Inflammatory macrophage treated with lipopolysaccharide for 1 hour (primary cell): ENCODE measurements around the gene CLCN6.

ENCODE experiments used
- DNase-seq, 2 donors: peaks; one replicate each; pipeline ENCODE4 v3.0.0-alpha.2; 2020 to 2022

CLCN6 gene

DNA sequence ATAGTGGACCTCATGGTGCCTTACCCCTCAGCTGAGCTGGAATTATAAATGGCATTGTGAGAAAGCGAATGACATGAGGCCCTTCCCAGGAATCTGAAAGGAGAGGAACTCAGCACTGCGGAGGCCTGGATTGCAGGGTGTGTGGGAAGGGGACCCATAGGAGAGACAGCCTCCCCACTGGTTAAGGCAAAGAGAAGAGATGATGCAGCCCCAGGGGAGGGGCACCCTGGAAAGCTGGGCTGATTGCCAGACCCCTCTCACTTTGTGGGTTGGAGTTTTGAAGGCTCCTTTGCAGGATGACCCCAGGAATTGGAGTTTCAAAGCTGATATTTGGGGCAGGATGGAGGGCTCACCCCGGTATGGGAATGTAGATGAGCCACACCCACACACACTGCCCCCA, 50.7 kb downstream of the CLCN6 start:
- no peak for DNase-seq

GRCh38 chr1:11857164-11857851, 51.3 kb downstream of the CLCN6 start:
- no peak for DNase-seq

DNA sequence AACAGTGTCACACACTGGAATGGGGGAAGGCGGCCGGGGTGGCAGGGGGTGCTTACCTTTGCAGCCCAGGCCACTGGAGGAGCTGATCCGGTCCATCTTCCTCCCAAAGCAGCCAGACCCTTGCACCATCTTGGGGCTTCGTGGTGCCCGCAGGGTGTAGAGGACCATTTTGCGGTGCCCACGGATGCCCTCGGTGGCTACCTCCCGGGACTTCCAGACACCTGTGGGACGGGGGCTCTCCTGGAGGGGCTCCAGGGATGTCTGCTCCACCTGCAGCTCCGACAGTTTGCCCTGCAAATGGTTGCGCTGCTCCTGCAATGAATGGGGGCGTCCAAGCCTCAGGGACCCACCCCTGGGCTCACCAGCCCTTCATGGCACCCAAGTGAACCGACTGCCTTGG, 52.2 kb downstream of the CLCN6 start:
- DNase-seq = no peak

GRCh38 chr1:11858613-11858967, 52.6 kb downstream of the CLCN6 start, which contains the start of gene NPPB:
Gene NPPB, minus strand, starts transcription at chr1:11858945. Its CDS starts 112 bp downstream, at chr1:11858833.
- no peak for DNase-seq

DNA sequence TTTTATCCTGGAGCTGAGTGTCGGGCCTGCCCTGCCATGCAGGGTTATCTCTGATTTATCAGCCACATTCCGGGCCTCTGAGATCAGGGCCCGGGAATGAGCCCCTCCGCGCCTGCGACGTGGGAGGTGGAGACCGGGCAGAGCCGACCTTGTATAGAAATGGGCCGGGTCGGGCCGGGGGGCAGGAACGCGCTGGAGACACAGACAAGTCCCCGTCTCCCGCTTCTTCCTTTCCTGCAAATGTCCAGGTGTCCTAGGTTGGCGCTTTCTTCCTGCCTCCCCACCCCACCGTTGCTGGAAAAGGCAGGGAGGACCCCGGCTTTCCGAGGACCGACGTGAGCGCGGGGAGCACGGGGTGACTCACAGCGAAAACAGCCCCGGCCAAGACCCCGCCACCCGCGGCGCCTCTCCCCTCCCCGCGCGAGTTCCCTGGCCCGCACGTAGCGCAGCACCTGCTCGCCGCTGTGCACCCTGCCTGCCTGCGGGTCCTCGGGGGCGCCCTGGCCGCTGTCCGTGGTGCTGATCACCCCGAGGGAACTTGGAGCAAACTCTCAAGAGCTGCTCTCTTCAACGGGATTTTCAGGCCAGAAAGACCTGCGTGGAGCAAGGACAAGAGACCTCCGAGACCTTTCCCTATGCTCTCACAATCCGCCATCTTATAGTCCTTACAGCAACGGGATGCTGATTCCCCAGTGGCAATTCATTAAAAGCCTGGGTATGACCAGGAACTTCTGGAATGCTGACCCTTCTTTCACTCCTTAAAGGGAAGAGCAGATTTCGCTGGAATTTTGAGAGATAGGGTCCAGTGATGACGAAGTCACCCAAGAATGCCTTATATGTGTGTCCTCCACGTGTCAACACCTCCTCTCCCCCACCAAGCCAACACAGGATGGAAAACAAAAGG, 53.2 kb downstream of the CLCN6 start:
- no peak for DNase-seq

DNA sequence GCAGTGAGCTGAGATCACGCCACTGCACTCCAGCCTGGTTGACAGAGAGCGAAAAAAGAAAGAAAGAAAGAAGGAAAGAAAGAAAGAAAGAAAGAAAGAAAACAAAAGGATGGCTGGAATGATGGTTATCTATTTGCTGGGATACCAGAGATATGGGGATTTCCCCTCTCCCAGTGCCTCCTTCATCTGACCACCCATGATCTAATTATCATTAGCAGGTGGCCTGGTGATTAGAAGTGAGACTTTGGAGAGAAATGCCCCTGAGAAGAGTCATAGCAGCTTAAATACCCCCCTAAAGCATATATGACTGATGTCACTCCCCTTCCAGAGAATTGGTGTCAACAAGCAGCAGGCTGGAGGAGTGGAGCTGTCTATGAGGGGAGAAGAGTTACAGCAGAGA, 54.1 kb downstream of the CLCN6 start:
- DNase-seq = no peak

DNA sequence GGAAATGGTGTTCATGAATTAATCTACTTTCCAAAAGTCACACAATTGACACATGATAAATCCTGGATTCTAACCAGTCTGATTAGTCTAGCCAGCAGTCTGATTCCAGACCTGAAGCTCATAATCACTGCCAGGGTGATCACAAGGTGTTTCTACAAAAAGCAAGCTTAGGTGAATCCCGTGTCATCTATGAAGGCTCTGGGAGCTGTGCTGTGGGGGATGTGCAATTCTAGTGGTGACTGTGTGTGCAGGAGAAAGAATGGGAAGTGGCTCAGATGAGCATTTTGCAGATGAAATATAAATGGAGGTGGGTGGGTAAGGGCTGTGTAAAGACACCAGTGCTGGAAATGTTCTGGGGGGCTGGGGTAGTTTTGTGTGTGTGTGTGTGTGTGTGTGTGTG, 54.6 kb downstream of the CLCN6 start:
- no peak for DNase-seq

- no peak for DNase-seq
Measured at GRCh38 chr1:11862890-11863289, 56.9 kb downstream of the CLCN6 start.

- no peak for DNase-seq
Measured at GRCh38 chr1:11868331-11868980, 62.5 kb downstream of the CLCN6 start.

DNA sequence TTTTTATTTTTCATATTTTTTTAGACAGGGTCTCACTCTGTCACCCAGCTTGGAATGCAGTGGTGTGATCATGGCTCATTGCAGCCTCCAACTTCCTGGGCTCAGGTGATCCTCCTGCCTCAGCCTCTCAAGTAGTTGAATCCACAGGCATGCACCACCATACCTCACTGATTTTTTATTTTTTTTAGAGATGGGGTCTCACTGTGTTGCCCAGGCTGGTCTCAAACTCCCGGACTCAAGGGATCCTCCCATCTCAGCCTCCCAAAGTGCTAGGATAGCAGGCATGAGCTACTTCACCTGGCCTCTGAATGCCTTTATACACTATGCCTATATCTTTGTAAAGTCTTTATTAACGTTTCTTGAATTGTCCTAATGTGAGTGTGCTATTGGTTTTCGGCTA, 63.1 kb downstream of the CLCN6 start:
- no peak for DNase-seq

DNA sequence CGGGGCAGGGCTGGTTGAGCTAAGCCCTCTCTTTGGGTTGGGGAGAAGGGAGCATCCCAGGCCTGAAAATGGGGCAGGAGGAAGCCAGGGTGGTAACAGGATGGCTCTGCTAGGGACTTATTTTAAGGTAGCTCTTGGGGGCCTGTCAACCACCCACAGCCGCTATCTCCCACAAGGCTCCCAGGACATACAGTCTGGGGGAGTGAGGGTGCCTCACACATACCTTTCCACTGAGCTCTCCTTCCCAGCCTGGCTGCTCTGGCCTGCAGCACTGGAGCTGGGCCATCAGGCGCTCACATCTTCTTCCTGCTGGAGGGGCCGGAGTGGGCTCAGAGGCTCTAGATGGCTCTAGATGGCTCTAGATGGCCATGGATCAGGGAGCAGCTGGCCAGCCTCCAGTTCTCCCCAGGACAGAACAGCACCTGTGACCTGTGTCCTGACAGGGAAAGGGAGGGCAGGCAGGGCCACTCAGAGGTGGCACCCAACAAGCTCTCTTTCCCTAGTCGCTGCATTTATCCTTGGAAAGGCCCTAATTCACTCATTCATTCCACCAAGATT, 63.7 kb downstream of the CLCN6 start:
- no peak for DNase-seq

DNA sequence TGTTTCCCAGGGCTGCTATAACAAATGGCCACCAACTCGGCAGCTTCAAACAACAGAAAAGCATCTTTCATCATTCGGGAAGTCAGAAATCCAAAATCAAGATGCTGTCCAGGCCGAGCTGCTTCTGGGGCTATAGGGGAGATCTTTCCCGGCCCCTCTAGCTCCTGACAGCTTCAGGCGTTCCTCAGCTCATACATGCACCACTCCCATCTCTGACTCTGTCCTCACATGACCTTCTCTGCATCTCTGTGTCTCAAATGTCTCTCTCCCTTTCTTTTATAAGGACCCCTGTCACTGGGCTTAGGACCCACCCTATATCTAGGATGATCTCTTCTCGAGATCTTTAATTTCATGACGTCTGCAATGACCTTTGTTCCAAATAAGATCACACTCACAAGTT, 66.6 kb downstream of the CLCN6 start:
- DNase-seq = no peak

DNA sequence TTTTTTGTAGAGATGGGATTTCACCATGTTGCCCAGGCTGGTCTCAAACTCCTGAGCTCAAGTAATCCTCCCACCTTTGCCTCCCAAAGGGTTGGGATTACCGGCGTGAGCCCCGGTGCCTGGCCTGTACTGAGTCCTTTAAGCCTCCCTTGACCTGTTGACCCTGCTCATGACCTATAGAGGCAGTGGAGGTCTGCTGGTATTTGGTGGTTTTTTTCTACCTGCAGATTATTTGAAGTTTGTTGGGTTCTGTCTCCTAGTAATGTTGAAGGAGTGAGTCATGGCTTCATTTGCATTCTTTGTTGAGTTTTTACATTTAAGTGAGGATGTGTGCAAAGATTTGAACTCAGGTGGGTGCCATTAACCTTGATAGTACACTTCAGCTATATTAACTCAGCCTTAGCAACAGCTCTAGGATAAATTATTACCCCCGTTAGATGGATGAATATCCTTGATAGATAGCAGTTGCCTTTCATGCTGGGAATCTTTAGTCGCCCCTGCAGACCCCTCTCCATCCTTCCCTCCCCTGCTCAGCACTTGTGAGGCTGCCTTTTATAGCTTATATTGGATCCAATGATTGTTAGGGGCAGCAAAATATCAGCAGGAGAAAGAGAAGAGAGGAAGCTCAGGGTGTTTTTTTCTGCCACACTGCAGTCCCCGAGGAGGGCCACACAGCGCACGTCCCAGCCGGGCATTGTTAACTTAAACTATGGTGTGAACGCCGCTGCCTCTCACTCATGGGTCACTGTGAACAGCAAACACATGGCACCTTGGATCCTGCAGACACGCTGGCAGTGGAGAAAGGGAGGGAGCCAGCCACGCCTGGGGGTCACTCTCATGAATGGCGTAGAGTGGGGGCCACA, 67.6 kb downstream of the CLCN6 start:
- DNase-seq = no peak

GRCh38 chr1:11874258-11874562, 68.2 kb downstream of the CLCN6 start:
- no peak for DNase-seq

- DNase-seq = no peak
Measured at GRCh38 chr1:11874624-11875023, 68.6 kb downstream of the CLCN6 start.

- no peak for DNase-seq
Measured at GRCh38 chr1:11875094-11875493, 69.1 kb downstream of the CLCN6 start.

DNA sequence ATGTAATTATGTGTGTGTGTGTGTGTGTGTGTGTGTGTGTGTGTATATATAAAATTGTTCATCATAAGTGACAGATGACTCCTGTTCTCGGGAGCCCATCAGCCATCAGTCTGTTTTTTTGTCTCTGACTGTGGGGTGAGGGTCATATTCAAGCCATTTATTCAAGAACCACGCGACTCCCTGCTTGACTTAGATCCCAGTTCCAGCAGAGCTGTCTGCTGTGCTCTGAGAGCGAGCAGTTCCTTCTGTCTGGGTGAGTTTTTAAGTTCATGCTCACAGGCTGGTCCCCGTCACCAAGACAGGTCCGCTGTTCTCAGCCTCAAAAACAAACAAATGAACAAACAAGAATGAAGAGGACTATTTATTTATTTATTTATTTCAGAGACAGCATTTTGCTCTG, 71.1 kb downstream of the CLCN6 start:
- no peak for DNase-seq

DNA sequence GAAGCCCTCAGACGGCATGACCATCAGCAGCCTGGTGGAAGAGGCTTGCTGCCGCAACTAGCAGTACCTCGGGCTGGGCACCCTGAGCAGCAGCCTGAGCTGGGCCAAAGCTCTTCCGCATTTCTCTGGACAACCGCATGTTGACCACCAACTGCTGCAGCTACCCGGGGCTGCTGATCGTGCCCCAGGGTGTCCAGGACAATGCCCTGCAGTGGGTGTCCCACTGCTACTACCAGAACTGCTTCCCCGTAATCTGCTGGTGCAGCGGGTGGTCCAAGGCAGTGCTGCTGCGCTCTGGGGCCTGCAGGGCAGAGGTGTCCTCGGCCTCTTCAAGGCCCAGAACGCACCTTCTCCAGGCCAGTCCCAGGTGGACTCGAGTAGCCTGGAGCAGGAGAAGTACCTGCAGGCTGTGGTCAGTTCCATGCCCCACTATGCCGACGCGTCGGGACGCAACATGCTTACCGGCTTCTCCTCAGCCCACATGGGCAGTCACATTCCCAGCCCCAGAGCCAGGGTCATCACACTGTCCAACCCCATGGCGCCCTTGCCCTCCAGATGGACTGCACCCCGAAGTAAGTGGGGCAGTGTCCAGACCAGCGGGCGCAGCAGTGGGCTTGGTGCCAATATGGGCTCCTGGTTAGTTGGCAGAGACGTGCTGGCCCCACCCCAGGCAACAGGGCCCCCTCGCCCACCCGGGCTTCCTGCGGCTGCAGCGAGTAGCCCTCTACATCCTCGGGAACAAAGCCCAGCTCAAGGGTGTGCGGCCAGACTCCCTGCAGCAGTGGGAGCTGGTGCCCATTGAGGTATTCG, 72.3 kb downstream of the CLCN6 start:
- DNase-seq = no peak

DNA sequence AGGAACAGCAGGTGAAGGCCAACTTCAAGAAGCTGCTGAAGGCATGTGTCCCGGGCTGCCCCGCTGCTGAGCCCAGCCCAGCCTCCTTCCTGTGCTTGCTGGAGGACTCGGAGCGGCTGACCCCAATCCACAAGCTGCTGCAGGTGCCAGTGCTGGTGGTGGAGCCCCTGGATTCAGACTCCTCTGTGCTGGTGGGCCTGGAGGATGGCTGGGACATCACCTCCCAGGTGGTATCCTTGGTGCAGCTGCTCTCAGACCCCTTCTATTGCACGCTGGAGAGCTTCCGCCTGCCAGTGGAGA, 72.8 kb downstream of the CLCN6 start:
- DNase-seq = no peak

DNA sequence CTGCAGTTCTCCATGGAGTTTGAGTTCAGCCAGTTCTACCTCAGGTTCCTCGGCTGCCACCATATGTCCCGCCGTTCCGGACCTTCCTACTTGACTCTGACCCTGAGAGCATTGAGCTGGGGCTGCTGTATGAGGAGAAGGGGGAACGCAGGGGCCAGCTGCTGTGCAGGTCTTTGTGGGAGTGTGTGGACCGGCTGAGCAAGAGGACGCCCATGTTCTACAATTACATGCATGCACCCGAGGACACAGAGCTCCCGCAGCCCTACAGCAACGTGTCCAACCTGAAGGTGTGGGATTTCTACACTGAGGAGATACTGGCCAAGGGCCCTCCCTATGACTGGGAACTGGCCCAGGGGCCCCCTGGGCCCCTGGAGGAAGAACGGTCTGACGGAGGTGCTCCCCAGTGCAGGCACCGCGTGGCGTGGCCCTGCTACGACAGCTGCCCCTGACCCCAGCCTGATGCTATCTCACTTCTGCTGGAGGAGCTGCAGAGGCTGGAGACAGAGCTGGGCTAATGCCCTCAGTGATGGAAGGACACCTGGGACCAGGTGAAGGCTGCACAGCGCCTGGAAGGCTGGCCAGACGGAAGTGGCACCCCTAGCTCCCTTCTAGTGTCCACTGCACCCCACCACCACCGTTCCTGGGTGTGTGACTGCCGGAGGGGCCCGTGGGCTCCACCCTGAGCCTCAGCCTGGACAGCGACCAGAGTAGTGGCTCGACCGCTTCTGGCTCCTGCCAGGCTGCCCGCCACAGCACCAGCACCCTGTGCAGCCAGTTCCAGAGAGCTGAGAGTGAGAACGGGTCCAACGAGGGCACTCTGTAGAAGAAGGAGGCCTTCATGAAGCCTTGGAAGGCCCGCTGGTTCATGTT, 73.6 kb downstream of the CLCN6 start:
- no peak for DNase-seq

DNA sequence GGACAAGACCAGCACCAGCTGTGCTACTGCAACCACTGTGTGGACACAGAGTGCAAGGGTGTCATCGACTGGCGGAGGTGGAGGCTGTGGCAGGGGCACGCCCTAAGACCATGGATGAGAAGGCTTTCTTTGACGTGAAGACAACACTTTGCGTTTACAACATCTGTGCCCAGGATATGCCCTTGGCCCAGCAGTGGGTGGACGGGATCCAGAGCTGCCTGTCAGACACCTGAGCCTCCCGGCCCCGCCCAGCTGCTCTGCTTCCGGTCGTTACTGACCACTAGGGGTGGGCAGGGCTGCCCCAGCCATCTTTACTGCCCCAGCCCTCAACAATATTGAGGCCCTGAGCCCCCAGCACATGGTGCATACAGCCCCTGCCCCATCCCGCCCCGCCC, 74.2 kb downstream of the CLCN6 start:
- no peak for DNase-seq
